C4-2B (cell line): ENCODE data around the gene USP11.
"Not testable (repeated sequence)": the region's sequence is repeated elsewhere in the genome, so short reads cannot be mapped to it uniquely, and the experiment has no call there.

Experiments used
- H3K27ac ChIP-seq: fragments of 450-650 bp; 2 replicates; pipeline ENCODE4 v1.5.1; 2017
- ZFX ChIP-seq: fragments of 450-650 bp; IDR thresholded peaks from 2 replicates; pipeline ENCODE4 v1.6.1; 2017
- TF ChIP-seq, protein P1 (sequence below): fragments of 450-650 bp; conservative IDR thresholded peaks from 2 replicates; pipeline ENCODE4 v1.5.1; 2017; ENCODE audit warnings: mild to moderate bottlenecking

USP11 gene

DNA sequence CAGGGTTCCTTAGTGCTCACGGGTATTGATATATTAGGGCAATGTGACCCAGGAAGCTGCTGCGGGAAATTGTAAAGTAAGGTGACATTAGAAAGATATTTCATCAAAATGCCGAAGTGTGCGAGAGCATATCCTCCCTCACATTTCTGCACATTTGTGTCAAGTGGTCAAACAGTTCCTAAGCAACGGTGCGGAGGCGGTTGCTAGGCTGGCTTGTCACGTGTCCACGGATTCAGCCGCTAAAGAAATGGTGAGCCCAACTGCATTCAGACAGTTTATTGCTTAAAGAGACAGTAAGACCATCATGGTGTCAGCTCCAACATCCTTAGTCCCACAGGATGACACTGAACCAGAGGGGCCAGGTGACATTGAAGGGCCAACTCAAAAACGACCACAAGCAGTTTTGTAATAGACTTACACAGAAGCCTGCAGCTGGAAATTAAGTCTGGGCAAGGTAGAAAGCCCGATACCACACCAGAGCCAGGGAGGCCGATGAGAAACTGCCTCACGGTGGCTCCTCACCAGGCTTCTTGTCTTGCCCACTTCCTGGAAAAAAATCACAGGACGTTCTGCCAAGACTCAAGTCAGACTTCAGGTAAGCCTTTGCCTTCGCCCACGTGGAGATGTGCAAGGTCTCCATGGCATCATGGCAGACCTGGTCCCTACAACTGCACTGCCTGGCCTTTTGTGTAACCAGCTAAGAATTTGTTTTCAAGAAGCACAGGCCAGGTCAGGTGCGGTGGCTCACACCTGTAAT lies 50.4 kb downstream of the USP11 start:
- no peak overlapping the region for H3K27ac ChIP-seq
- TF ChIP-seq, protein P1, sequence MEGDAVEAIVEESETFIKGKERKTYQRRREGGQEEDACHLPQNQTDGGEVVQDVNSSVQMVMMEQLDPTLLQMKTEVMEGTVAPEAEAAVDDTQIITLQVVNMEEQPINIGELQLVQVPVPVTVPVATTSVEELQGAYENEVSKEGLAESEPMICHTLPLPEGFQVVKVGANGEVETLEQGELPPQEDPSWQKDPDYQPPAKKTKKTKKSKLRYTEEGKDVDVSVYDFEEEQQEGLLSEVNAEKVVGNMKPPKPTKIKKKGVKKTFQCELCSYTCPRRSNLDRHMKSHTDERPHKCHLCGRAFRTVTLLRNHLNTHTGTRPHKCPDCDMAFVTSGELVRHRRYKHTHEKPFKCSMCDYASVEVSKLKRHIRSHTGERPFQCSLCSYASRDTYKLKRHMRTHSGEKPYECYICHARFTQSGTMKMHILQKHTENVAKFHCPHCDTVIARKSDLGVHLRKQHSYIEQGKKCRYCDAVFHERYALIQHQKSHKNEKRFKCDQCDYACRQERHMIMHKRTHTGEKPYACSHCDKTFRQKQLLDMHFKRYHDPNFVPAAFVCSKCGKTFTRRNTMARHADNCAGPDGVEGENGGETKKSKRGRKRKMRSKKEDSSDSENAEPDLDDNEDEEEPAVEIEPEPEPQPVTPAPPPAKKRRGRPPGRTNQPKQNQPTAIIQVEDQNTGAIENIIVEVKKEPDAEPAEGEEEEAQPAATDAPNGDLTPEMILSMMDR = no peak
- TF ChIP-seq ZFX = no peak

DNA sequence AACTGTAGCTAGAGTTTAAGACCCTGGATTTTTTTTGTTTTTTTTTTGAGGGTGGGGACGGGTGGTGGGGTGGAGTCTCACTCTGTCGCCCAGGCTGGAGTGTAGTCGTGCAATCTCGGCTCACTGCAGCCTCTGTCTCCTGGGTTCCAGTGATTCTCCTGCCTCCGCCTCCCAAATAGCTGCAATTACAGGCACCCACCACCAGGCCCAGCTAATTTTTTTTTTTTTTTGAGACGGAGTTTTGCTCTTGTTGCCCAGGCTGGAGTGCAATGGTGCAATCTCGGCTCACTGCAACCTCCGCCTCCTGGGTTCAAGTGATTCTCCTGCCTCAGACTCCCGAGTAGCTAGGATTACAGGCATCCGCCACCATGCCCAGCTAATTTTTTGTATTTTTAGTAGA lies 51.8 kb downstream of the USP11 start:
- not testable (repeated sequence) for H3K27ac ChIP-seq
- TF ChIP-seq, protein P1 = peak; percentile 33

DNA sequence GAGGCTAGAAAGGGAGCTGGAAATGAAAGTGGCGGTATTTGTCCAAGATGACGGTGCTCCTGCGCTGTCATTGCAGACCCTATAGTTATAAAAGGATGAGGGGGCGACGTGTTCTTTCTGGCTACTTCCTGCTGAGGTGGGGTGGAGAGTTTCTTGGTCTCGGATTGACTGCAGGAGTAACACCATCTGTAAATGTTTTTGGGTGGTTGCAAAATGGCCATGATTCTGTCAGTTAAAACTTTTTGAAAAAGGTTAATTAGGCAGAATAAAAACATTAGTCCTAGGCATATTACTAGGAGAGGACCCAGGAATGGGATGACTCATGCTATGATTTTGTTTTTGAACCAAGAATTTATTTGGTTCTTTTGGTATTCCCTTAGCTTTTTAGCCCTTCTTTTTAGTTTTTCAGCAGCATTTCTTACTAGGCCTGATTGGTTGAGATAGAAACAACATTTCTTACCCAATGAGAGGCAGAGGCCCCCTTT lies 53.1 kb downstream of the USP11 start:
- H3K27ac ChIP-seq = no peak overlapping the region
- TF ChIP-seq, protein P1 = no peak
- TF ChIP-seq ZFX = no peak

DNA sequence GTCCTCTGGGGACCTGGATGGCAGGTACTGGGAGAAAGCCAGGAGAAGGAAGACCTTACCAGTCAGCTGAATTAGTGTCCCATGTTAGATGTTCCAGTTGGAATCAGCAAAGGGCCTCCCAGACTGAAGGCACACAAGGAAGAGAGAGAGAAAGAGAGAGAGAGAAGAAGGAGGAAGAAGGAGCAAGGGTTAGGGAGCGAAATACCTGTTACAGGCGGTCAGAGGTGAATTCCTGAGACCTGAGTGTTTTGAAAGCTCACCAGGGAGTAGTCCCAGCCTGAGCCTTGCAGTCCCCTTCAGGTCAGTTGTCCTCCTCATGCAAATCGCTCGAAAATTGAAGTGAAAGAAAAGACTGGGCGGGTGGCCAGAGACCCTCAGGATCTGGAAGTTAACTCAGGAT lies 60.3 kb downstream of the USP11 start:
- no peak overlapping the region for H3K27ac ChIP-seq

DNA sequence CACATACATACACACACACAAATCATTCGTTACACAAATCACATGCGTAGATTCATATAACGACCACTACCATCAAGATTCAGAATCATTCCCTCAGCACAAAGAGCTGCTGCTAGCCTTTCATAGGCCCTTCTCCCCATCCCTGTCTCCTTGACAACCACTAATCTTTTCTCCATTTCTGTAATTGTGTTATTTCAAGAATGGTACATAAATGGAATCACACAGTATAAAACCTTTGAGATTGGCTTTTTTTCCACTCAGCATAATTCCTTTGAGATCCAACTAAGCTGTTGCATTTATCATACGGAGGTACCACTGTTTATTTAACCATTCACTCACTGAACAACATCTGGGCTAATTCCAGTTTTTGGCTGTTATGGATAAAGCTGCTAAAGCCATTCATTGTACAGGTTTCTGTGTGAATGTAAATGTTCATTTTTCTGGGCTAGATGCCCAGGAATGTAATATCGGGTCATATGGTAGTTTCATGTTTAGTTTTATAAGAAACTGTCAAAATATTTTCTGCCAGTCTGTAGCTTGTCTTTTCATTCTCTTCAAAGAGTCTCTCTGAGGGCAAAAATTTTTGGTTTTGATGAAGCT lies 64.1 kb downstream of the USP11 start:
- H3K27ac ChIP-seq = no peak overlapping the region
- TF ChIP-seq ZFX = no peak
- TF ChIP-seq, protein P1 = no peak

More for the DNA sequence above, 60.3 kb downstream of the USP11 start:
- TF ChIP-seq, protein P1 = no peak
- TF ChIP-seq ZFX = no peak

DNA sequence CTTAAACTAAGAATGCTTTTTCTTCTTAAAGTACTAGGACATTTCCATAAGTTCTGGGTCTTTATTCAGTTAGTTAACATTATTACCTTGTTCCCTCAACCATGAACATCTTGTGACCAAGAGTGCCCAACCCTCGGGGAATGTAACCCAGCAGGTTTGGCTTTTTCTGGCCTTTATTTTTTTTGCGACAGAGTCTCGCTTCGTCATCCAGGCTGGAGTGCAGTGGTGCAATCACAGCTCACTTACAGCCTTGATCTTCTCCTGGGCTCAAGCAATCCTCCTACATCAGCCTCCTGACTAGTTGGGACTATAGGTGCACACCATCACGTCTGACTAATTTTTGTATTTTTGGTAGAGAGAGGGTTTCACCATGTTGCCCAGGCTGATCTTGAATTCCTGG lies 65.1 kb downstream of the USP11 start:
- no peak overlapping the region for H3K27ac ChIP-seq
- TF ChIP-seq, protein P1 = no peak
- TF ChIP-seq ZFX = no peak
